Ascending aorta (tissue), 2 donors: ENCODE measurements around the gene PHF13. TPM values are rescaled to one million over a fixed set of nuclear protein-coding genes. Genes with fewer than 3 reads are reported as not detected.

Experiments used
- DNase-seq, 2 donors: peaks; one replicate each; pipeline ENCODE4 v3.0.0-alpha.2; 2019; ENCODE audit warnings: low spot score in 2 of 2
- H3K27ac ChIP-seq, 2 donors: fragments of 200-600 bp; sonication (generic); one replicate each; pipeline ENCODE4 v1.5.1; 2016 to 2017; ENCODE audit warnings: mild to moderate bottlenecking in 1 of 2
- H3K27me3 ChIP-seq: fragments of 200-600 bp; sonication (generic); one replicate; pipeline ENCODE4 v1.5.1; 2017
- H3K36me3 ChIP-seq, 2 donors: fragments of 200-600 bp; sonication (generic); one replicate each; pipeline ENCODE4 v1.5.1; 2016
- H3K4me1 ChIP-seq, 2 donors: fragments of 200-600 bp; sonication (generic); one replicate each; pipeline ENCODE4 v1.5.1; 2016 to 2017; ENCODE audit warnings: mild to moderate bottlenecking in 1 of 2
- H3K4me3 ChIP-seq, 2 donors: fragments of 200-600 bp; sonication (generic); one replicate each; pipeline ENCODE4 v1.5.1; 2016 to 2017; ENCODE audit warnings: mild to moderate bottlenecking in 1 of 2
- H3K9me3 ChIP-seq, 2 donors: fragments of 200-600 bp; sonication (generic); one replicate each; pipeline ENCODE4 v1.5.1; 2016
- CTCF ChIP-seq, 3 experiments: fragments of 200-600 bp in 2 of 3; fragments of 450-650 bp in 1 of 3; sonication (generic) in 2 of 3; IDR thresholded peaks; one replicate each; pipeline ENCODE4 v1.5.1; 2016 to 2019; ENCODE audit warnings: antibody characterized with exemption in 3 of 3, mild to moderate bottlenecking in 1 of 3, moderate library complexity in 1 of 3
- intact Hi-C: fragments of 100-400 bp; cut with DNase I; formaldehyde crosslinking; loops from one replicate; pipeline ENCODE4 v1.15.1; 2023
- total RNA-seq: library from RNA; depleted of rRNA; stranded (reverse); fragments of >200 nt; gene quantifications from one replicate; pipeline ENCODE4 v1.1.0, GENCODE V29; 2016

PHF13 gene
- 1.5 TPM for total RNA-seq

- intact Hi-C loops: loop anchor here (1.0 kb wide), 3 partner anchors 9 to 34 kb away; partner anchors contain the start of gene ZBTB48
- no peaks in the 10 kb centered on the region for H3K27me3 ChIP-seq
- H3K9me3 ChIP-seq: no peaks in the 10 kb centered on the region
- peaks cover 0 to 6% of the 10 kb centered on the region in 2 donors for H3K36me3 ChIP-seq
- peak within 1 kb of the TSS; percentile 94 to 100 for H3K4me3 ChIP-seq
- TF ChIP-seq CTCF (IDR thresholded peaks at IDR 0.05): no peak
- H3K4me1 ChIP-seq: peaks cover 4 to 29% of the 10 kb centered on the region in 2 donors
- DNase-seq: peak; percentile 98 to 100
- peak within 1 kb of the TSS; percentile 97 to 98 for H3K27ac ChIP-seq
Measured at GRCh38 chr1:6613361-6614018, at the start of gene PHF13. Gene PHF13, plus strand, starts transcription at chr1:6613731. Its CDS starts 336 bp downstream, at chr1:6614067.

- no peak for DNase-seq
- H3K27me3 ChIP-seq: no peaks in the 10 kb centered on the region
- intact Hi-C loops: no loop called here
- no peaks in the 10 kb centered on the region for H3K9me3 ChIP-seq
- no peak for TF ChIP-seq CTCF (IDR thresholded peaks at IDR 0.05)
- H3K27ac ChIP-seq: no peak overlapping the region
- H3K36me3 ChIP-seq: no peaks in the 10 kb centered on the region
- no peaks in the 10 kb centered on the region for H3K4me1 ChIP-seq
- no peak overlapping the region for H3K4me3 ChIP-seq
Measured at GRCh38 chr1:6569033-6569432, 44.5 kb upstream of the PHF13 start.

GRCh38 chr1:6570100-6570499, 43.4 kb upstream of the PHF13 start:
- no peak for DNase-seq
- H3K4me3 ChIP-seq: no peak overlapping the region
- intact Hi-C loops: no loop called here
- no peak for TF ChIP-seq CTCF (IDR thresholded peaks at IDR 0.05)
- H3K27ac ChIP-seq: no peak overlapping the region
- no peaks in the 10 kb centered on the region for H3K36me3 ChIP-seq
- no peaks in the 10 kb centered on the region for H3K4me1 ChIP-seq
- no peaks in the 10 kb centered on the region for H3K27me3 ChIP-seq
- no peaks in the 10 kb centered on the region for H3K9me3 ChIP-seq

- Histone ChIP-seq H3K27ac (no peak overlapping the region), H3K4me1 (no peaks in the 10 kb centered on the region), H3K36me3 (no peaks in the 10 kb centered on the region), H3K9me3 (no peaks in the 10 kb centered on the region), H3K27me3 (no peaks in the 10 kb centered on the region), H3K4me3 (no peak overlapping the region)
- no peak for DNase-seq
- no peak for TF ChIP-seq CTCF (IDR thresholded peaks at IDR 0.05)
- intact Hi-C loops: no loop called here
Measured at GRCh38 chr1:6570987-6571386, 42.5 kb upstream of the PHF13 start.

- intact Hi-C loops: no loop called here
- no peak for TF ChIP-seq CTCF (IDR thresholded peaks at IDR 0.05)
- no peak overlapping the region for H3K4me3 ChIP-seq
- no peaks in the 10 kb centered on the region for H3K27me3 ChIP-seq
- H3K27ac ChIP-seq: no peak overlapping the region
- H3K36me3 ChIP-seq: no peaks in the 10 kb centered on the region
- no peaks in the 10 kb centered on the region for H3K9me3 ChIP-seq
- DNase-seq: no peak
- no peaks in the 10 kb centered on the region for H3K4me1 ChIP-seq
Measured at GRCh38 chr1:6572653-6573383, 40.7 kb upstream of the PHF13 start.
